Astrocyte (in vitro differentiated cells and primary cell): ENCODE measurements around the gene FOXO6. TPM values are rescaled to one million over a fixed set of nuclear protein-coding genes. Genes with fewer than 3 reads are reported as not detected.

Source experiments
- DNase-seq: peaks from one replicate; pipeline ENCODE4 v3.0.0-alpha.2; 2010; ENCODE audit warnings: low read depth
- FAIRE-seq: peaks from 2 replicates; lab custom pipeline; 2011; peaks lifted over from hg19 to GRCh38; lab: Jason Lieb, UNC
- H2AFZ ChIP-seq: 2 replicates; pipeline ENCODE4 v1.6.0; 2012; ENCODE audit warnings: low read depth, low read length, inconsistent platforms
- H3K27ac ChIP-seq: 2 replicates; pipeline ENCODE4 v1.5.1; 2011; ENCODE audit warnings: low read depth, low read length, inconsistent platforms
- H3K27me3 ChIP-seq: 2 replicates; pipeline ENCODE4 v1.6.0; 2011; ENCODE audit warnings: low read length, inconsistent platforms; ENCODE audit not compliant: insufficient read depth
- H3K36me3 ChIP-seq: 2 replicates; pipeline ENCODE4 v1.5.1; 2011; ENCODE audit warnings: low read length, inconsistent platforms; ENCODE audit not compliant: insufficient read depth
- H3K4me1 ChIP-seq: 2 replicates; pipeline ENCODE4 v1.5.1; 2011; ENCODE audit warnings: low read length, inconsistent platforms; ENCODE audit not compliant: insufficient read depth
- H3K4me2 ChIP-seq: 2 replicates; pipeline ENCODE4 v1.6.0; 2012; ENCODE audit warnings: low read length, inconsistent platforms
- H3K4me3 ChIP-seq: 2 replicates; pipeline ENCODE4 v1.5.1; 2011; ENCODE audit warnings: low read depth, mild to moderate bottlenecking, low read length, inconsistent platforms; ENCODE audit not compliant: insufficient read depth
- H3K79me2 ChIP-seq: 2 replicates; pipeline ENCODE4 v1.6.0; 2012; ENCODE audit warnings: mild to moderate bottlenecking, low read length, inconsistent platforms; ENCODE audit not compliant: insufficient read depth
- H3K9ac ChIP-seq: 2 replicates; pipeline ENCODE4 v1.6.0; 2012; ENCODE audit warnings: mild to moderate bottlenecking, low read length, inconsistent platforms
- H3K9me3 ChIP-seq: 2 replicates; pipeline ENCODE4 v1.5.1; 2012; ENCODE audit warnings: low read depth, mild to moderate bottlenecking, low read length, inconsistent platforms; ENCODE audit not compliant: insufficient read depth
- H4K20me1 ChIP-seq: 2 replicates; pipeline ENCODE4 v1.6.0; 2012; ENCODE audit warnings: low read length, inconsistent platforms; ENCODE audit not compliant: insufficient read depth
- H3K27ac Mint-ChIP-seq: one replicate; pipeline ENCODE4 v1.8.0; 2021; ENCODE audit warnings: mild to moderate bottlenecking, mixed read lengths; ENCODE audit not compliant: unreplicated experiment
- H3K27me3 Mint-ChIP-seq: one replicate; pipeline ENCODE4 v1.8.0; 2021; ENCODE audit warnings: low read depth, mixed read lengths; ENCODE audit not compliant: unreplicated experiment
- H3K36me3 Mint-ChIP-seq: one replicate; pipeline ENCODE4 v1.8.0; 2021; ENCODE audit warnings: low read depth, mixed read lengths; ENCODE audit not compliant: unreplicated experiment
- H3K4me1 Mint-ChIP-seq: one replicate; pipeline ENCODE4 v1.8.0; 2021; ENCODE audit warnings: low read depth, mixed read lengths; ENCODE audit not compliant: unreplicated experiment
- H3K4me3 Mint-ChIP-seq: one replicate; pipeline ENCODE4 v1.8.0; 2021; ENCODE audit warnings: mild to moderate bottlenecking, moderate library complexity, mixed read lengths; ENCODE audit not compliant: unreplicated experiment
- H3K9me3 Mint-ChIP-seq: one replicate; pipeline ENCODE4 v1.8.0; 2021; ENCODE audit warnings: mild to moderate bottlenecking, mixed read lengths; ENCODE audit not compliant: unreplicated experiment
- EZH2 ChIP-seq: IDR thresholded peaks from 2 replicates; pipeline ENCODE4 v1.6.1; 2012; ENCODE audit warnings: mild to moderate bottlenecking, low read length, inconsistent platforms; ENCODE audit not compliant: insufficient read depth
- total RNA-seq: library from RNA; stranded (reverse); gene quantifications from 2 replicates; pipeline ENCODE4 v1.2.1, GENCODE V29; 2021
- TF ChIP-seq, protein P1 (sequence below): IDR thresholded peaks from 2 replicates; pipeline ENCODE4 v1.5.1; 2011; ENCODE audit warnings: low read depth, mild to moderate bottlenecking, inconsistent platforms, low read length, moderate library complexity; ENCODE audit not compliant: insufficient read depth

The FOXO6 gene
- total RNA-seq, 1 donor from 2014 or later = 1.2 TPM

DNA sequence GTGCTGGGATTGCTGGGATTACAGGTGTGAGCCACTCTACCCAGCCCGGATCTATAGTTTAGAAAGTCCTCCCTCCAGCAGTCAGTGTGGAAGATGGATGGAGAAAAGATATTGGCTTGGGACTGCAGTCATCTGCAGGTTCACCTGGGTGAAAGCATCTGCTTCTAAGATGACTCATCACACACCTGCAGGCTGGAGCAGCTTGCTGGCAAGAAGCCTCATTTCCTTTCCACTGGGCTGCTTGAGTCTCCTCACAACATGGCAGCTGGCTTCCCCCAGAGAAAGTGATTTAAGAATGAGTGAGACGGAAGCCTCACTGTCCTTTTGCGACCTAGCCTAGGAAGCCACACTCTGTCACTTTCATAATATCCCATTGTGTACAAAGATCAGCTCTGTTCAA lies 50.0 kb downstream of the FOXO6 start:
- FAIRE-seq = no peak
- Mint-ChIP-seq H3K9me3 (peaks cover 18% of the 10 kb centered on the region), H3K4me3 (no peak overlapping the region), H3K27ac (no peak overlapping the region), H3K36me3 (peaks cover 1% of the 10 kb centered on the region), H3K4me1 (peaks cover 2% of the 10 kb centered on the region), H3K27me3 (peaks cover 67% of the 10 kb centered on the region)
- H3K79me2 ChIP-seq = no peaks in the 10 kb centered on the region
- H3K9ac ChIP-seq = no peak overlapping the region
- no peak overlapping the region for H3K4me2 ChIP-seq
- no peak overlapping the region for H3K27ac ChIP-seq
- no peaks in the 10 kb centered on the region for H3K4me1 ChIP-seq
- no peaks in the 10 kb centered on the region for H4K20me1 ChIP-seq
- peaks cover 32% of the 10 kb centered on the region for H3K27me3 ChIP-seq
- no peak overlapping the region for H3K4me3 ChIP-seq
- no peak for TF ChIP-seq EZH2
- TF ChIP-seq, protein P1, sequence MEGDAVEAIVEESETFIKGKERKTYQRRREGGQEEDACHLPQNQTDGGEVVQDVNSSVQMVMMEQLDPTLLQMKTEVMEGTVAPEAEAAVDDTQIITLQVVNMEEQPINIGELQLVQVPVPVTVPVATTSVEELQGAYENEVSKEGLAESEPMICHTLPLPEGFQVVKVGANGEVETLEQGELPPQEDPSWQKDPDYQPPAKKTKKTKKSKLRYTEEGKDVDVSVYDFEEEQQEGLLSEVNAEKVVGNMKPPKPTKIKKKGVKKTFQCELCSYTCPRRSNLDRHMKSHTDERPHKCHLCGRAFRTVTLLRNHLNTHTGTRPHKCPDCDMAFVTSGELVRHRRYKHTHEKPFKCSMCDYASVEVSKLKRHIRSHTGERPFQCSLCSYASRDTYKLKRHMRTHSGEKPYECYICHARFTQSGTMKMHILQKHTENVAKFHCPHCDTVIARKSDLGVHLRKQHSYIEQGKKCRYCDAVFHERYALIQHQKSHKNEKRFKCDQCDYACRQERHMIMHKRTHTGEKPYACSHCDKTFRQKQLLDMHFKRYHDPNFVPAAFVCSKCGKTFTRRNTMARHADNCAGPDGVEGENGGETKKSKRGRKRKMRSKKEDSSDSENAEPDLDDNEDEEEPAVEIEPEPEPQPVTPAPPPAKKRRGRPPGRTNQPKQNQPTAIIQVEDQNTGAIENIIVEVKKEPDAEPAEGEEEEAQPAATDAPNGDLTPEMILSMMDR = no peak
- no peaks in the 10 kb centered on the region for H3K36me3 ChIP-seq
- no peak overlapping the region for H2AFZ ChIP-seq
- H3K9me3 ChIP-seq = peaks cover 3% of the 10 kb centered on the region
- no peak for DNase-seq

DNA sequence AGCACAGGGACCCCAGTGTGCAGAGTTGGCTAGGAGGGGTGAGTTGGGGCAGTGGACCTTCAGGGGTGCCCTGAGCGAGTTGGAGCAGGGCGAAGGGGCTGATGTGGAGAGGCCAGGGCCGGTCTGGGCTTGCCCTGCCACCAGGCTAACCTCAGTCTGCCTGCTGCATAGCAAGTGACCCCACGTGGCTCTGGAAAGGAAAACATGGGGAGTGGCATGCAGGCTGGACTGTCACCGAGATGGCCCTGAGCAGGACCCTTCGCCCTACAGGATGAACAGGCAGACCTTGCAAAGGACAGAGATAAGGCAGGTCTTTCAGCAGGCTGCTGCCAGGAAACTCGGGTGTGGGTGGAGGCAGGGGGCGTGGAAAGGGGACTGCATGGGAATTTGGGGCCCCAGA lies 51.5 kb downstream of the FOXO6 start:
- Mint-ChIP-seq H3K27me3 (peaks cover 63% of the 10 kb centered on the region), H3K4me1 (peaks cover 2% of the 10 kb centered on the region), H3K4me3 (no peak overlapping the region), H3K27ac (no peak overlapping the region), H3K9me3 (peaks cover 18% of the 10 kb centered on the region), H3K36me3 (peaks cover 1% of the 10 kb centered on the region)
- Histone ChIP-seq H3K4me3 (no peak overlapping the region), H3K9ac (no peak overlapping the region), H3K79me2 (no peaks in the 10 kb centered on the region), H3K4me2 (no peak overlapping the region), H3K36me3 (no peaks in the 10 kb centered on the region), H4K20me1 (no peaks in the 10 kb centered on the region), H3K9me3 (peaks cover 3% of the 10 kb centered on the region), H3K4me1 (no peaks in the 10 kb centered on the region), H2AFZ (no peak overlapping the region), H3K27me3 (peaks cover 25% of the 10 kb centered on the region), H3K27ac (no peak overlapping the region)
- no peak for TF ChIP-seq EZH2
- TF ChIP-seq, protein P1 = no peak
- no peak for DNase-seq
- FAIRE-seq = no peak

DNA sequence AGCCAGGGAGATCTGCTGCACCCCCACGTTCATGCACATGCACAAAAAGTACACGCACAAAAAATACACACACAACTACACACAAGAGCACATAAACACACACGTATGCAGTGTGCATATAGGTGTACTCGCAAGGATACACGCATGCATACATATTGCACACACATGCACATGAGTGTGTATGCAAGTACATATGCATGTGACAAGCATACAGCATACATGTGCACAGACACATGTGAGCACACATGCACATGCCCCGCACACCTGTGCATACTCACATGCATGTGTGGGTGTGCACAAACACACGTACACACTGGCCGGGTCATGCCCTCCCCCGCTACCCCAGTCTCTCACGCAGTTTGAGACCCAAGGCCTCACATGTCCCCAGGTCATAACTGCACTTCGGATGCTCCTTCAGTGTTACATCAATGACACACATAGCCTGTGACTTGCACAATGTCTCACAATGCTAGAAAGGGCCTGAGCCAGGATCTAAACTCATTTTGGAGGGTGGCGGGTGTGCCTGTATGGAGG lies 52.6 kb downstream of the FOXO6 start:
- H3K27me3 ChIP-seq = peaks cover 14% of the 10 kb centered on the region
- no peak overlapping the region for H3K4me3 ChIP-seq
- no peak overlapping the region for H3K27ac Mint-ChIP-seq
- H4K20me1 ChIP-seq = no peaks in the 10 kb centered on the region
- H3K4me1 Mint-ChIP-seq = peaks cover 2% of the 10 kb centered on the region
- peaks cover 16% of the 10 kb centered on the region for H3K9me3 Mint-ChIP-seq
- H3K4me3 Mint-ChIP-seq = no peak overlapping the region
- no peak overlapping the region for H3K9ac ChIP-seq
- no peak overlapping the region for H2AFZ ChIP-seq
- peaks cover 1% of the 10 kb centered on the region for H3K36me3 Mint-ChIP-seq
- TF ChIP-seq, protein P1 = no peak
- TF ChIP-seq EZH2 = no peak
- H3K36me3 ChIP-seq = no peaks in the 10 kb centered on the region
- H3K27ac ChIP-seq = no peak overlapping the region
- no peaks in the 10 kb centered on the region for H3K79me2 ChIP-seq
- no peak for DNase-seq
- peaks cover 57% of the 10 kb centered on the region for H3K27me3 Mint-ChIP-seq
- H3K9me3 ChIP-seq = peaks cover 3% of the 10 kb centered on the region
- no peak for FAIRE-seq
- H3K4me2 ChIP-seq = no peak overlapping the region
- H3K4me1 ChIP-seq = peaks cover 4% of the 10 kb centered on the region
